HepG2 (cell line): Measurements from ENCODE around the gene RNF126. TPM values are rescaled to one million over a fixed set of nuclear protein-coding genes. Genes with fewer than 3 reads are reported as not detected.

Experiments used
- CC2D1A ChIP-seq: sonication (generic); formaldehyde crosslinking; IDR thresholded peaks from 2 replicates; pipeline ENCODE4 v1.8.1; 2023; ENCODE audit warnings: mild to moderate bottlenecking, missing genetic modification reagents
- CREB3 ChIP-seq: sonication (generic); formaldehyde crosslinking; IDR thresholded peaks from 2 replicates; pipeline ENCODE4 v1.5.0; 2020; ENCODE audit warnings: missing genetic modification reagents
- GPBP1L1 ChIP-seq: sonication (generic); formaldehyde crosslinking; IDR thresholded peaks from 2 replicates; pipeline ENCODE4 v1.5.0; 2020; ENCODE audit warnings: mild to moderate bottlenecking, missing genetic modification reagents
- IKZF1 ChIP-seq: fragments of 450-650 bp; IDR thresholded peaks from 2 replicates; pipeline ENCODE4 v1.7.1; 2016
- JDP2 ChIP-seq: sonication (generic); formaldehyde crosslinking; IDR thresholded peaks from 2 replicates; pipeline ENCODE4 v1.8.1; 2022; ENCODE audit warnings: missing genetic modification reagents, borderline replicate concordance
- KLF11 ChIP-seq: IDR thresholded peaks from 2 replicates; pipeline ENCODE4 v1.6.1; 2016; ENCODE audit warnings: missing compliant biosample characterization
- KLF13 ChIP-seq: sonication (generic); formaldehyde crosslinking; IDR thresholded peaks from 2 replicates; pipeline ENCODE4 v1.4.0; 2020; ENCODE audit warnings: mild to moderate bottlenecking, missing genetic modification reagents
- KLF15 ChIP-seq: sonication (generic); formaldehyde crosslinking; IDR thresholded peaks from 2 replicates; pipeline ENCODE4 v1.8.1; 2023; ENCODE audit warnings: borderline replicate concordance, mild to moderate bottlenecking, inconsistent platforms, missing genetic modification reagents, mixed read lengths
- MYPOP ChIP-seq: sonication (generic); formaldehyde crosslinking; IDR thresholded peaks from 2 replicates; pipeline ENCODE4 v1.8.1; 2023; ENCODE audit warnings: mild to moderate bottlenecking, moderate library complexity, missing genetic modification reagents
- NFRKB ChIP-seq: fragments of 450-650 bp; IDR thresholded peaks from 2 replicates; pipeline ENCODE4 v1.6.1; 2017
- RAD51 ChIP-seq: fragments of 450-650 bp; IDR thresholded peaks from 2 replicates; pipeline ENCODE4 v1.6.1; 2016; ENCODE audit warnings: borderline replicate concordance
- SNAPC4 ChIP-seq: sonication (generic); formaldehyde crosslinking; IDR thresholded peaks from 2 replicates; pipeline ENCODE4 v1.4.0; 2020; ENCODE audit warnings: mild to moderate bottlenecking, missing genetic modification reagents
- SRSF9 ChIP-seq: fragments of 200-400 bp; formaldehyde crosslinking; IDR thresholded peaks from 2 replicates; pipeline ENCODE4 v1.6.1; 2018; ENCODE audit warnings: borderline replicate concordance, mild to moderate bottlenecking, low read depth, low read length; ENCODE audit not compliant: insufficient read depth, poor library complexity, severe bottlenecking
- TFE3 ChIP-seq: IDR thresholded peaks from 2 replicates; pipeline ENCODE4 v1.6.1; 2016
- TGIF2 ChIP-seq: IDR thresholded peaks from 2 replicates; pipeline ENCODE4 v1.6.1; 2016; ENCODE audit warnings: control low read depth, missing compliant biosample characterization
- ZIK1 ChIP-seq: sonication (generic); formaldehyde crosslinking; IDR thresholded peaks from 2 replicates; pipeline ENCODE4 v1.5.0; 2020; ENCODE audit warnings: mild to moderate bottlenecking, low read depth, missing genetic modification reagents, borderline replicate concordance
- ZNF530 ChIP-seq: sonication (generic); formaldehyde crosslinking; IDR thresholded peaks from 2 replicates; pipeline ENCODE4 v1.5.0; 2020; ENCODE audit warnings: low read depth, mild to moderate bottlenecking, missing genetic modification reagents
- ZNF619 ChIP-seq: sonication (generic); formaldehyde crosslinking; IDR thresholded peaks from 2 replicates; pipeline ENCODE4 v1.4.0; 2020; ENCODE audit warnings: mild to moderate bottlenecking, missing genetic modification reagents
- ZNF678 ChIP-seq: sonication (generic); formaldehyde crosslinking; IDR thresholded peaks from 2 replicates; pipeline ENCODE4 v1.4.0; 2020; ENCODE audit warnings: mild to moderate bottlenecking, missing genetic modification reagents
- ZNF792 ChIP-seq: IDR thresholded peaks from 2 replicates; pipeline ENCODE4 v1.6.1; 2016
- polyA plus RNA-seq, 8 experiments: library from polyadenylated mRNA; depleted of rRNA in 3 of 8; stranded (reverse) in 7 of 8; unstranded in 1 of 8; fragments of >200 nt; fragmentation: Illumina TruSeq in 4 of 8; extraction: Trizol in 4 of 8; gene quantifications; 2 replicates each; pipeline versions ENCODE4 v1.2.1 to v1.2.3, GENCODE V29; 2011 to 2016; ENCODE audit warnings: low read depth in 4 of 8, missing spikeins in 1 of 8, mixed read lengths in 1 of 8; ENCODE audit not compliant: insufficient read depth in 1 of 8
- total RNA-seq, 5 experiments: library from RNA; depleted of rRNA; stranded (reverse); fragments of >200 nt; fragmentation: Illumina TruSeq; extraction: Trizol; gene quantifications; 2 replicates each; pipeline ENCODE4 v1.2.3, GENCODE V29; 2016; ENCODE audit warnings: low read depth in 1 of 5

The RNF126 gene
- total and polyA plus RNA-seq, 2 of the 13 experiments (the other 11 are each of a cell fraction or from before 2014, with no cell fraction given): 23.2 to 34.0 TPM

GRCh38 chr19:633068-633785, 29.8 kb downstream of the RNF126 start, which contains the start of gene POLRMT (continued):
- TF ChIP-seq ZNF619 (CRISPR knock-in tag) (0 out of 2 replicates have a peak, but pooled peaks have one; percentile 48), JDP2 (CRISPR knock-in tag) (no peak), KLF15 (CRISPR knock-in tag) (0 out of 2 replicates have a peak, but pooled peaks have one; percentile 57), NFRKB (no peak), ZIK1 (no peak; the same call in 1 of the 2 replicates), RAD51 (no peak), IKZF1 (no peak), SNAPC4 (CRISPR knock-in tag) (no peak), ZNF792 (CRISPR knock-in tag) (no peak), KLF13 (0 out of 2 replicates have a peak, but pooled peaks have one; percentile 8), KLF11 (CRISPR knock-in tag) (0 out of 2 replicates have a peak, but pooled peaks have one; percentile 23), MYPOP (CRISPR knock-in tag) (0 out of 2 replicates have a peak, but pooled peaks have one; percentile 3), TGIF2 (CRISPR knock-in tag) (no peak), ZNF678 (CRISPR knock-in tag) (no peak; the same call in 1 of the 2 replicates), TFE3 (CRISPR knock-in tag) (0 out of 2 replicates have a peak, but pooled peaks have one; percentile 31), CC2D1A (CRISPR knock-in tag) (no peak), SRSF9 (no peak), GPBP1L1 (CRISPR knock-in tag) (no peak), CREB3 (CRISPR knock-in tag) (no peak; the same call in 1 of the 2 replicates), ZNF530 (CRISPR knock-in tag) (no peak)
